GM12892 (cell line): ENCODE measurements around the gene WDR20.
"Not testable (repeated sequence)": the region's sequence is repeated elsewhere in the genome, so short reads cannot be mapped to it uniquely, and the experiment has no call there.

Experiments used
- POLR2A ChIP-seq: IDR thresholded peaks from 2 replicates; pipeline ENCODE4 v1.6.1; 2011; ENCODE audit warnings: low read depth, low read length, control low read depth
- POLR2AphosphoS5 ChIP-seq: IDR thresholded peaks from 2 replicates; pipeline ENCODE4 v1.6.1; 2011; ENCODE audit warnings: low read depth, low read length, control low read depth

DNA sequence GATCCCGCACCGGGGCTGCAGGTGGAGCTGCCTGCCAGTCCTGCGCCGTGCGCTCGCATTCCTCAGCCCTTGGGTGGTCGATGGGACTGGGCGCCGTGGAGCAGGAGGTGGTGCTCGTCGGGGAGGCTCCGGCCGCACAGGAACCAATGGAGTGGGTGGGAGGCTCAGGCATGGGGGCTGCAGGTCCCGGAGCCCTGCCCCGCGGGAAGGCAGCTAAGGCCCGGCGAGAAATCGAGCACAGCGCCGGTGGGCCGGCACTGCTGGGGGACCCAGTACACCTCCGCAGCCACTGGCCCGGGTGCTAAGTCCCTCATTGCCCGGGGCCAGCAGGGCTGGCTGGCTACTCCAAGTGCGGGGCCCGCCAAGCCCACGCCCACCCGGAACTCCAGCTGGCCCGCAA is 4.2 kb upstream of the WDR20 start:
- TF ChIP-seq POLR2AphosphoS5, POLR2A: not testable (repeated sequence)
